HepG2 (cell line): ENCODE measurements around the gene ZNF213. TPM values are rescaled to one million over a fixed set of nuclear protein-coding genes. Genes with fewer than 3 reads are reported as not detected.

Experiments used
- ELF4 ChIP-seq: sonication (generic); formaldehyde crosslinking; IDR thresholded peaks from 2 replicates; pipeline ENCODE4 v1.5.0; 2020; ENCODE audit warnings: missing genetic modification reagents, mild to moderate bottlenecking, moderate library complexity, borderline replicate concordance
- FIP1L1 ChIP-seq: fragments of 200-400 bp; formaldehyde crosslinking; IDR thresholded peaks from 2 replicates; pipeline ENCODE4 v1.6.1; 2018; ENCODE audit warnings: low read depth, mild to moderate bottlenecking, low read length, moderate library complexity, borderline replicate concordance; ENCODE audit not compliant: insufficient read depth
- FOXO1 ChIP-seq: sonication (generic); formaldehyde crosslinking; IDR thresholded peaks from 2 replicates; pipeline ENCODE4 v1.4.0; 2020; ENCODE audit warnings: missing genetic modification reagents
- HNRNPLL ChIP-seq: fragments of 200-400 bp; formaldehyde crosslinking; IDR thresholded peaks from 2 replicates; pipeline ENCODE4 v1.6.1; 2017; ENCODE audit warnings: mild to moderate bottlenecking, low read depth, low read length; ENCODE audit not compliant: poor library complexity, severe bottlenecking
- IKZF1 ChIP-seq: fragments of 450-650 bp; IDR thresholded peaks from 2 replicates; pipeline ENCODE4 v1.7.1; 2016
- MYC ChIP-seq: sonication (generic); formaldehyde crosslinking; IDR thresholded peaks from 2 replicates; pipeline ENCODE4 v1.9.0; 2021; ENCODE audit warnings: missing genetic modification reagents, borderline replicate concordance
- SMYD3 ChIP-seq: sonication (generic); formaldehyde crosslinking; IDR thresholded peaks from 2 replicates; pipeline ENCODE4 v1.8.1; 2023; ENCODE audit warnings: mild to moderate bottlenecking, missing genetic modification reagents
- SP4 ChIP-seq: sonication (generic); formaldehyde crosslinking; IDR thresholded peaks from 2 replicates; pipeline ENCODE4 v1.8.1; 2023; ENCODE audit warnings: mild to moderate bottlenecking, missing genetic modification reagents
- ZBTB20 ChIP-seq: sonication (generic); formaldehyde crosslinking; IDR thresholded peaks from 2 replicates; pipeline ENCODE4 v1.8.1; 2023; ENCODE audit warnings: missing genetic modification reagents, low read depth, mild to moderate bottlenecking, borderline replicate concordance
- ZMAT3 ChIP-seq: sonication (generic); formaldehyde crosslinking; conservative IDR thresholded peaks from 2 replicates; pipeline ENCODE4 v1.7.0; 2021; ENCODE audit warnings: missing genetic modification reagents
- ZNF572 ChIP-seq: sonication (generic); formaldehyde crosslinking; IDR thresholded peaks from 2 replicates; pipeline ENCODE4 v1.5.1; 2020; ENCODE audit warnings: mild to moderate bottlenecking, missing genetic modification reagents
- ZNF598 ChIP-seq: sonication (generic); formaldehyde crosslinking; IDR thresholded peaks from 2 replicates; pipeline ENCODE4 v1.5.1; 2020; ENCODE audit warnings: mild to moderate bottlenecking, missing genetic modification reagents, borderline replicate concordance
- ZNF660 ChIP-seq: sonication (generic); formaldehyde crosslinking; IDR thresholded peaks from 2 replicates; pipeline ENCODE4 v1.5.1; 2020; ENCODE audit warnings: mild to moderate bottlenecking, low read depth, missing genetic modification reagents, borderline replicate concordance
- ZNF75D ChIP-seq: sonication (generic); formaldehyde crosslinking; IDR thresholded peaks from 2 replicates; pipeline ENCODE4 v1.8.1; 2023; ENCODE audit warnings: missing genetic modification reagents, mild to moderate bottlenecking, borderline replicate concordance
- ZNF773 ChIP-seq: sonication (generic); formaldehyde crosslinking; IDR thresholded peaks from 2 replicates; pipeline ENCODE4 v1.4.0; 2020; ENCODE audit warnings: missing genetic modification reagents, borderline replicate concordance
- polyA plus RNA-seq, 8 experiments: library from polyadenylated mRNA; depleted of rRNA in 3 of 8; stranded (reverse) in 7 of 8; unstranded in 1 of 8; fragments of >200 nt; fragmentation: Illumina TruSeq in 4 of 8; extraction: Trizol in 4 of 8; gene quantifications; 2 replicates each; pipeline versions ENCODE4 v1.2.1 to v1.2.3, GENCODE V29; 2011 to 2016; ENCODE audit warnings: low read depth in 4 of 8, missing spikeins in 1 of 8, mixed read lengths in 1 of 8; ENCODE audit not compliant: insufficient read depth in 1 of 8
- total RNA-seq, 5 experiments: library from RNA; depleted of rRNA; stranded (reverse); fragments of >200 nt; fragmentation: Illumina TruSeq; extraction: Trizol; gene quantifications; 2 replicates each; pipeline ENCODE4 v1.2.3, GENCODE V29; 2016; ENCODE audit warnings: low read depth in 1 of 5
- TF ChIP-seq, protein P1 (sequence below): sonication (generic); formaldehyde crosslinking; IDR thresholded peaks from 2 replicates; pipeline ENCODE4 v1.4.0; 2020; ENCODE audit warnings: missing genetic modification reagents
- TF ChIP-seq, protein P2 (sequence below): sonication (generic); formaldehyde crosslinking; IDR thresholded peaks from 2 replicates; pipeline ENCODE4 v1.8.0; 2022; ENCODE audit warnings: mild to moderate bottlenecking, missing genetic modification reagents, borderline replicate concordance
- TF ChIP-seq, protein P3 (sequence below), 2 experiments: sonication (generic) in 1 of 2; formaldehyde crosslinking in 1 of 2; IDR thresholded peaks; 2 replicates each; pipeline versions ENCODE4 v1.4.0 to v1.6.1; 2016 to 2020; ENCODE audit warnings: borderline replicate concordance in 1 of 2, low read depth in 1 of 2, mild to moderate bottlenecking in 1 of 2, missing genetic modification reagents in 1 of 2
- TF ChIP-seq, protein P4 (sequence below): sonication (generic); formaldehyde crosslinking; IDR thresholded peaks from 2 replicates; pipeline ENCODE4 v1.5.1; 2020; ENCODE audit warnings: missing genetic modification reagents, mild to moderate bottlenecking, borderline replicate concordance

ZNF213 gene
- total and polyA plus RNA-seq, 2 of the 13 experiments (the other 11 are each of a cell fraction or from before 2014, with no cell fraction given): 0.59 to 0.97 TPM

DNA sequence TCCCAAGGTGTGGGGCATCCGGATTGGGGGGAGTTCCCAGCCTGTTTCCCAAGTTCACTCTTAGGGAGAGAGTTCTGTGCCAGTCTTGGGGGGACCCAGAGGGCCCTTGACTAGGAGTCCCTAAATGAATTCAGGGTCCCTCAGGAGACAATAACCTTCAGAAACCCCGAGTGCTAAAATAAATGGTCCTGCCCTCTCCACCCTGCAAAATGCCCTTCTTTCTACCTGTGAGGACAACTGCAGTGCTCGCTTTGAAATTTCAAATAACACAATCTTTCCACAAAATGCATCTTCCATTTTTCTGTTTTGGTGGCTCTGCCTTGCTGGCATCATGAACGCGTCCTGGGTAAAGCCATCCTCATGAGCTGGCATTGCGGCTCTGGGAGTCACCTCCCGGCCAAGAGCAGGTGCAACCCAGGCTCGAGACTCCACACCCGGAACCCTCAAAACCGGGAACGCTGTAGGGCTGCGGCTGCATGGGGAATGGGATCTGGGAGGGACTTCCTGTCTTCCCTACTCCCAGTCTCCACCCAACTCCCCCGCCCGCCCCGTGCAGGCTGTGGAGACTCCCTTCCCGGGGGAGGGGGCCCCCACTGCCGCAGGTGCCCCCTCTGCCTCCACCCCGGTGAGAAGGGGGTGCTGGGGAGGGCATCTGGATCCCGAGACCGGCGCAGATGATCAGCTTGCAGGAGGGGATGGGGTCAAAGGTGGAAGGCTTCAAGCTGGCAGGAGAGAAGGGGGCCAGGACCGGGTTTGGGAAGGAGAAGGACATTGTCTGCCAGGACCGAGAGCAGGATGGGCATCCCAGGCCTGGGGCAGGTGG, 22.6 kb upstream of the ZNF213 start, which contains the start of gene ZNF205 (continued):
- TF ChIP-seq, protein P1, sequence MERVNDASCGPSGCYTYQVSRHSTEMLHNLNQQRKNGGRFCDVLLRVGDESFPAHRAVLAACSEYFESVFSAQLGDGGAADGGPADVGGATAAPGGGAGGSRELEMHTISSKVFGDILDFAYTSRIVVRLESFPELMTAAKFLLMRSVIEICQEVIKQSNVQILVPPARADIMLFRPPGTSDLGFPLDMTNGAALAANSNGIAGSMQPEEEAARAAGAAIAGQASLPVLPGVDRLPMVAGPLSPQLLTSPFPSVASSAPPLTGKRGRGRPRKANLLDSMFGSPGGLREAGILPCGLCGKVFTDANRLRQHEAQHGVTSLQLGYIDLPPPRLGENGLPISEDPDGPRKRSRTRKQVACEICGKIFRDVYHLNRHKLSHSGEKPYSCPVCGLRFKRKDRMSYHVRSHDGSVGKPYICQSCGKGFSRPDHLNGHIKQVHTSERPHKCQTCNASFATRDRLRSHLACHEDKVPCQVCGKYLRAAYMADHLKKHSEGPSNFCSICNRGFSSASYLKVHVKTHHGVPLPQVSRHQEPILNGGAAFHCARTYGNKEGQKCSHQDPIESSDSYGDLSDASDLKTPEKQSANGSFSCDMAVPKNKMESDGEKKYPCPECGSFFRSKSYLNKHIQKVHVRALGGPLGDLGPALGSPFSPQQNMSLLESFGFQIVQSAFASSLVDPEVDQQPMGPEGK: peak; percentile 96
- peak; percentile 74; the same call in 1 of the 2 replicates for TF ChIP-seq MYC
- no peak for TF ChIP-seq FIP1L1
- no peak for TF ChIP-seq IKZF1
- TF ChIP-seq ZNF572 (CRISPR knock-in tag): 0 out of 2 replicates have a peak, but pooled peaks have one; percentile 11
- TF ChIP-seq ZNF75D (CRISPR knock-in tag): no peak
- TF ChIP-seq ZMAT3 (CRISPR knock-in tag): peak; percentile 44; the same call in 1 of the 2 replicates
- TF ChIP-seq SMYD3 (CRISPR knock-in tag): no peak
- TF ChIP-seq ZNF598: no peak
- TF ChIP-seq, protein P2, sequence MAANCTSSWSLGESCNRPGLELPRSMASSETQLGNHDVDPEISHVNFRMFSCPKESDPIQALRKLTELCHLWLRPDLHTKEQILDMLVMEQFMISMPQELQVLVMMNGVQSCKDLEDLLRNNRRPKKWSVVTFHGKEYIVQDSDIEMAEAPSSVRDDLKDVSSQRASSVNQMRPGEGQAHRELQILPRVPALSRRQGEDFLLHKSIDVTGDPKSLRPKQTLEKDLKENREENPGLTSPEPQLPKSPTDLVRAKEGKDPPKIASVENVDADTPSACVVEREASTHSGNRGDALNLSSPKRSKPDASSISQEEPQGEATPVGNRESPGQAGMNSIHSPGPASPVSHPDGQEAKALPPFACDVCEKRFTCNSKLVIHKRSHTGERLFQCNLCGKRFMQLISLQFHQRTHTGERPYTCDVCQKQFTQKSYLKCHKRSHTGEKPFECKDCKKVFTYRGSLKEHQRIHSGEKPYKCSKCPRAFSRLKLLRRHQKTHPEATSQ (CRISPR knock-in tag): no peak
- TF ChIP-seq, protein P3, sequence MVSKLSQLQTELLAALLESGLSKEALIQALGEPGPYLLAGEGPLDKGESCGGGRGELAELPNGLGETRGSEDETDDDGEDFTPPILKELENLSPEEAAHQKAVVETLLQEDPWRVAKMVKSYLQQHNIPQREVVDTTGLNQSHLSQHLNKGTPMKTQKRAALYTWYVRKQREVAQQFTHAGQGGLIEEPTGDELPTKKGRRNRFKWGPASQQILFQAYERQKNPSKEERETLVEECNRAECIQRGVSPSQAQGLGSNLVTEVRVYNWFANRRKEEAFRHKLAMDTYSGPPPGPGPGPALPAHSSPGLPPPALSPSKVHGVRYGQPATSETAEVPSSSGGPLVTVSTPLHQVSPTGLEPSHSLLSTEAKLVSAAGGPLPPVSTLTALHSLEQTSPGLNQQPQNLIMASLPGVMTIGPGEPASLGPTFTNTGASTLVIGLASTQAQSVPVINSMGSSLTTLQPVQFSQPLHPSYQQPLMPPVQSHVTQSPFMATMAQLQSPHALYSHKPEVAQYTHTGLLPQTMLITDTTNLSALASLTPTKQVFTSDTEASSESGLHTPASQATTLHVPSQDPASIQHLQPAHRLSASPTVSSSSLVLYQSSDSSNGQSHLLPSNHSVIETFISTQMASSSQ (IDR thresholded peaks at IDR 0.05; ENCODE audit: low read depth): 0 out of 2 replicates have a peak, but pooled peaks have one; percentile 34
- TF ChIP-seq, protein P3 (CRISPR knock-in tag; IDR thresholded peaks at IDR 0.05; ENCODE audit: borderline replicate concordance): peak; percentile 51; the same call in 1 of the 2 replicates
- peak; percentile 46 for TF ChIP-seq HNRNPLL
- TF ChIP-seq ZBTB20 (CRISPR knock-in tag): peak; percentile 71; the same call in 1 of the 2 replicates
- TF ChIP-seq SP4: peak; percentile 66; the same call in 1 of the 2 replicates
- TF ChIP-seq, protein P4, sequence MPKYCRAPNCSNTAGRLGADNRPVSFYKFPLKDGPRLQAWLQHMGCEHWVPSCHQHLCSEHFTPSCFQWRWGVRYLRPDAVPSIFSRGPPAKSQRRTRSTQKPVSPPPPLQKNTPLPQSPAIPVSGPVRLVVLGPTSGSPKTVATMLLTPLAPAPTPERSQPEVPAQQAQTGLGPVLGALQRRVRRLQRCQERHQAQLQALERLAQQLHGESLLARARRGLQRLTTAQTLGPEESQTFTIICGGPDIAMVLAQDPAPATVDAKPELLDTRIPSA (CRISPR knock-in tag): no peak
- no peak for TF ChIP-seq ZNF773 (CRISPR knock-in tag)
- TF ChIP-seq FOXO1 (CRISPR knock-in tag): no peak
- no peak for TF ChIP-seq ZNF660 (CRISPR knock-in tag)
- no peak for TF ChIP-seq ELF4 (CRISPR knock-in tag)
